GM12878 (cell line): Measurements from ENCODE around the gene KREMEN2. TPM values are rescaled to one million over a fixed set of nuclear protein-coding genes. Genes with fewer than 3 reads are reported as not detected.

Experiments
- ATF7 ChIP-seq: fragments of 450-650 bp; IDR thresholded peaks from 2 replicates; pipeline ENCODE4 v1.6.1; 2016; ENCODE audit warnings: low read depth, mild to moderate bottlenecking
- BCL11A ChIP-seq: IDR thresholded peaks from 2 replicates; pipeline ENCODE4 v1.6.1; 2011; ENCODE audit warnings: low read depth, low read length
- CBFB ChIP-seq: IDR thresholded peaks from 2 replicates; pipeline ENCODE4 v1.6.1; 2016; ENCODE audit warnings: antibody characterized with exemption, low read depth
- CBX3 ChIP-seq: fragments of 200-600 bp; sonication (generic); IDR thresholded peaks from 2 replicates; pipeline ENCODE4 v1.6.1; 2016; ENCODE audit warnings: low read depth, borderline replicate concordance
- CBX5 ChIP-seq: sonication (generic); IDR thresholded peaks from 2 replicates; pipeline ENCODE4 v1.6.1; 2016; ENCODE audit warnings: low read depth, moderate library complexity, mild to moderate bottlenecking, inconsistent platforms
- CHD4 ChIP-seq: fragments of 200-600 bp; sonication (generic); IDR thresholded peaks from 2 replicates; pipeline ENCODE4 v1.6.1; 2016; ENCODE audit warnings: mild to moderate bottlenecking
- CTCF ChIP-seq, 3 experiments: IDR thresholded peaks in 2 of 3; conservative IDR thresholded peaks in 1 of 3; 2 replicates each; pipeline ENCODE4 v1.5.1; 2011; ENCODE audit warnings: low read depth in 3 of 3, low read length in 3 of 3, mild to moderate bottlenecking in 3 of 3, control low read depth in 2 of 3, moderate library complexity in 2 of 3, inconsistent platforms in 1 of 3, mixed read lengths in 1 of 3; ENCODE audit not compliant: control insufficient read depth in 2 of 3, insufficient read depth in 1 of 3; ENCODE audit errors: extremely low read depth in 1 of 3
- EGR1 ChIP-seq, 2 experiments: IDR thresholded peaks; 1 replicate in 1 of 2; 2 replicates in 1 of 2; pipeline ENCODE4 v1.6.1; 2011 to 2012; ENCODE audit warnings: low read depth in 2 of 2, low read length in 2 of 2, borderline replicate concordance in 1 of 2, mild to moderate bottlenecking in 1 of 2, moderate library complexity in 1 of 2
- HSF1 ChIP-seq: fragments of 150-350 bp; IDR thresholded peaks from 2 replicates; pipeline ENCODE4 v1.6.1; 2014; ENCODE audit warnings: mild to moderate bottlenecking, low read depth, low read length
- KAT2A ChIP-seq: conservative IDR thresholded peaks from 2 replicates; pipeline ENCODE4 v1.6.1; 2011; ENCODE audit warnings: low read depth, low read length; ENCODE audit not compliant: control insufficient read depth
- KLF5 ChIP-seq: fragments of 450-650 bp; IDR thresholded peaks from 2 replicates; pipeline ENCODE4 v1.6.1; 2014; ENCODE audit warnings: mild to moderate bottlenecking; ENCODE audit not compliant: partially characterized antibody
- NFIC ChIP-seq: IDR thresholded peaks from 2 replicates; pipeline ENCODE4 v1.6.1; 2012; ENCODE audit warnings: low read depth, mild to moderate bottlenecking, inconsistent platforms, low read length, moderate library complexity
- NR2F1 ChIP-seq: fragments of 450-650 bp; conservative IDR thresholded peaks from 2 replicates; pipeline ENCODE4 v1.6.1; 2017; ENCODE audit warnings: mild to moderate bottlenecking
- PAX8 ChIP-seq: fragments of 450-650 bp; IDR thresholded peaks from 2 replicates; pipeline ENCODE4 v1.6.1; 2017; ENCODE audit warnings: mild to moderate bottlenecking, moderate library complexity
- RELB ChIP-seq: fragments of 450-650 bp; IDR thresholded peaks from 2 replicates; pipeline ENCODE4 v1.6.1; 2017; ENCODE audit warnings: low read depth, mild to moderate bottlenecking, moderate library complexity
- SIN3A ChIP-seq: IDR thresholded peaks from 2 replicates; pipeline ENCODE4 v1.6.1; 2012; ENCODE audit warnings: low read depth, low read length, improper control_type of control experiment
- SMARCA5 ChIP-seq: fragments of 450-650 bp; IDR thresholded peaks from 2 replicates; pipeline ENCODE4 v1.6.1; 2017; ENCODE audit warnings: mild to moderate bottlenecking
- SRF ChIP-seq, 2 experiments: IDR thresholded peaks; 2 replicates each; pipeline ENCODE4 v1.6.1; 2011; ENCODE audit warnings: low read depth in 2 of 2, low read length in 2 of 2, mild to moderate bottlenecking in 1 of 2, moderate library complexity in 1 of 2
- TCF7 ChIP-seq: IDR thresholded peaks from 2 replicates; pipeline ENCODE4 v1.6.1; 2014; ENCODE audit warnings: antibody characterized with exemption, borderline replicate concordance
- ZNF622 ChIP-seq: fragments of 450-650 bp; IDR thresholded peaks from 2 replicates; pipeline ENCODE4 v1.6.1; 2017; ENCODE audit warnings: mild to moderate bottlenecking, inconsistent platforms
- polyA plus RNA-seq, 11 experiments: library from polyadenylated mRNA; depleted of rRNA in 4 of 11; unstranded in 6 of 11; stranded (reverse) in 5 of 11; fragments of >200 nt; fragmentation: Nextera tagmentation in 4 of 11; fragmentation: Illumina TruSeq in 1 of 11; extraction: Ambion mirVana in 4 of 11; extraction: Trizol in 1 of 11; gene quantifications; 1 replicate in 1 of 11; 2 replicates in 10 of 11; pipeline versions ENCODE4 v1.2.1 to v1.2.3, GENCODE V29; 2011 to 2016; ENCODE audit warnings: inconsistent platforms in 2 of 11, missing spikeins in 2 of 11, low read depth in 1 of 11
- total RNA-seq, 4 experiments: library from RNA; depleted of rRNA in 3 of 4; stranded (reverse); fragments of >200 nt in 3 of 4; fragmentation: Illumina TruSeq in 1 of 4; extraction: Trizol in 1 of 4; gene quantifications; 2 replicates each; pipeline versions ENCODE4 v1.2.1 to v1.2.3, GENCODE V29; 2013 to 2021
- TF ChIP-seq, protein P1 (sequence below): IDR thresholded peaks from 2 replicates; pipeline ENCODE4 v1.6.1; 2012; ENCODE audit warnings: low read length, inconsistent platforms
- TF ChIP-seq, protein P2 (sequence below): IDR thresholded peaks from 2 replicates; pipeline ENCODE4 v1.6.1; 2011; ENCODE audit warnings: mild to moderate bottlenecking, low read depth, low read length, moderate library complexity; ENCODE audit not compliant: insufficient replicate concordance

The KREMEN2 gene
- total and polyA plus RNA-seq, 10 of the 15 experiments (the other 5 are each of a cell fraction or from before 2014, with no cell fraction given): 0.06 to 3.7 (median 0.83) TPM; not detected in 2

DNA sequence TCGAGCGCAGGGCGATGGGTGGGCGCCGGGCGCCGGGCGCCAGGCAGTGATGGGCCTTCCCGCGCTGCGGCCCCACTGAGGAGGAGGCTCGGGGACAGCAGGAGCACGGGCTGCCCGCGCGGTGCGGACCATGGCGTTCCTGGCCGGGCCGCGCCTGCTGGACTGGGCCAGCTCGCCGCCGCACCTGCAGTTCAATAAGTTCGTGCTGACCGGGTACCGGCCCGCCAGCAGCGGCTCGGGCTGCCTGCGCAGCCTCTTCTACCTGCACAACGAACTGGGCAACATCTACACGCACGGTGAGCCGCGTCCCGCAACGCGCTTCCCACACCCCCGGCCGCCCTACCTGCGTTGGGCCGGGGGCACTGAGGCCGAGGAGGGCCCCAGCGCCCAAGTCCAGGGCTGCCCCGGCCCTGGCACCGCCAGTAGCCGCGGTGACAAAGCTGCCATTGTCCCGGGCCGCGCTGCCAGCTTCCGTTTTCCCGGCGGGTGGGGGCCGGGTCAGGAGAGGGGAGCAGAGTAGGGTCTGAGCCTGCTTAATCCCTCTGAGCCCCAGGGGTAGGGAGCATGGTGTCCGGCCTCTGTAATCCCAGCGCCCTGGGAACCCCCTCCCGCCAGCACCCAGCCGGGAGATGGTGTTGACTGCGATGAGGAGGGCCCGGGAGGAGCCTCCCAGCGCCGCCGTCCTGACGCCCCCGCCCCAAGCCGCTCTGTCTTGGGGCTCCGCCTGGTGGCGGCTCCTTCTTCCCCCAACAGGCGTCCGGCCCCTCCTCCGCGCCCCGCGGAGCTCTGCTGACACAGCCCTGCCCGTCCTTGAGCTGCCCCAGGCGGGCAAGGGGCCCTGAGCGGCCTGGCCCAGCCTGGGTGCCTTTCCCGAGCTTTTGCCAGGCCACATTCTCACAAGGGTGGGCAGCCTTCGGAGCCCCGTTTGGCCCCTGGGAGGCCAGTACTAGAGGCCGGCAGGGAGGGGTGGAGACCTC, 5.8 kb downstream of the KREMEN2 start (continued):
- TF ChIP-seq PAX8 (no peak), RELB (0 out of 2 replicates have a peak, but pooled peaks have one; percentile 29), CBFB (no peak), BCL11A (peak; percentile 17; the same call in 1 of the 2 replicates), EGR1 (IDR thresholded peaks at IDR 0.05; ENCODE audit: borderline replicate concordance in 1 of 2, low read depth in 2 of 2, low read length in 2 of 2) (peak in 1 of 2 experiments; percentile 96; a peak in 2 of 3 replicates), ATF7 (no peak), CTCF (IDR thresholded peaks at IDR 0.05 in 2 of 3, conservative IDR thresholded peaks at IDR 0.05 in 1 of 3; ENCODE audit: control insufficient read depth in 2 of 3, extremely low read depth in 1 of 3, insufficient read depth in 1 of 3, low read depth in 3 of 3, low read length in 3 of 3) (peak; percentile 64 to 73 (median 67)), CBX3 (no peak), CBX5 (no peak), TCF7 (no peak), KAT2A (no peak), NR2F1 (peak; percentile 33), SMARCA5 (peak; percentile 72; the same call in 1 of the 2 replicates), CHD4 (no peak), NFIC (no peak), SIN3A (peak; percentile 65; the same call in 1 of the 2 replicates), KLF5 (no peak), SRF (IDR thresholded peaks at IDR 0.05; ENCODE audit: low read depth in 2 of 2, low read length in 2 of 2) (no peak), ZNF622 (no peak), HSF1 (no peak)
- TF ChIP-seq, protein P1, sequence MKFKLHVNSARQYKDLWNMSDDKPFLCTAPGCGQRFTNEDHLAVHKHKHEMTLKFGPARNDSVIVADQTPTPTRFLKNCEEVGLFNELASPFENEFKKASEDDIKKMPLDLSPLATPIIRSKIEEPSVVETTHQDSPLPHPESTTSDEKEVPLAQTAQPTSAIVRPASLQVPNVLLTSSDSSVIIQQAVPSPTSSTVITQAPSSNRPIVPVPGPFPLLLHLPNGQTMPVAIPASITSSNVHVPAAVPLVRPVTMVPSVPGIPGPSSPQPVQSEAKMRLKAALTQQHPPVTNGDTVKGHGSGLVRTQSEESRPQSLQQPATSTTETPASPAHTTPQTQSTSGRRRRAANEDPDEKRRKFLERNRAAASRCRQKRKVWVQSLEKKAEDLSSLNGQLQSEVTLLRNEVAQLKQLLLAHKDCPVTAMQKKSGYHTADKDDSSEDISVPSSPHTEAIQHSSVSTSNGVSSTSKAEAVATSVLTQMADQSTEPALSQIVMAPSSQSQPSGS: no peak
- TF ChIP-seq, protein P2, sequence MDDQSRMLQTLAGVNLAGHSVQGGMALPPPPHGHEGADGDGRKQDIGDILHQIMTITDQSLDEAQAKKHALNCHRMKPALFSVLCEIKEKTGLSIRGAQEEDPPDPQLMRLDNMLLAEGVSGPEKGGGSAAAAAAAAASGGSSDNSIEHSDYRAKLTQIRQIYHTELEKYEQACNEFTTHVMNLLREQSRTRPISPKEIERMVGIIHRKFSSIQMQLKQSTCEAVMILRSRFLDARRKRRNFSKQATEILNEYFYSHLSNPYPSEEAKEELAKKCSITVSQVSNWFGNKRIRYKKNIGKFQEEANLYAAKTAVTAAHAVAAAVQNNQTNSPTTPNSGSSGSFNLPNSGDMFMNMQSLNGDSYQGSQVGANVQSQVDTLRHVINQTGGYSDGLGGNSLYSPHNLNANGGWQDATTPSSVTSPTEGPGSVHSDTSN: no peak
